K562 (cell line): ENCODE results near the gene ASCC1. TPM values are rescaled to one million over a fixed set of nuclear protein-coding genes. Genes with fewer than 3 reads are reported as not detected.

ENCODE experiments used
- ATAC-seq: fragments of 200-7000 bp; cut with Tn5 transposase; 3 replicates; pipeline ENCODE4 v1.9.1; 2020; ENCODE audit warnings: moderate library complexity
- BruUV-seq: library from RNA; stranded (reverse); fragments of 400-500 nt; replicated peaks from 2 replicates; lab custom pipeline; 2021; lab: Mats Ljungman, UMichigan
- CTCF ChIA-PET: fragments of 300-600 bp; formaldehyde crosslinking; extraction: SDS; loops from one replicate; lab custom pipeline; 2021; ENCODE audit warnings: low intra/inter-chr PET ratio; lab: Yijun Ruan, JAX
- POLR2A ChIA-PET: fragments of 300-600, 350-650 bp; sonication (Branson Sonifier 250); formaldehyde crosslinking; extraction: SDS; loops from one replicate; lab custom pipeline; 2021; ENCODE audit warnings: antibody characterized with exemption, inconsistent platforms; lab: Yijun Ruan, JAX
- DNase-seq, 4 experiments: peaks; one replicate each; pipeline versions ENCODE4 v3.0.0 to v3.0.0-alpha.2; 2011 to 2018; ENCODE audit warnings: low spot score in 3 of 4, mixed read lengths in 3 of 4; ENCODE audit errors: extremely low read depth in 1 of 4
- FAIRE-seq: peaks from 2 replicates; lab custom pipeline; 2011; peaks lifted over from hg19 to GRCh38; lab: Jason Lieb, UNC
- H2AFZ ChIP-seq: 2 replicates; pipeline ENCODE4 v1.6.0; 2011; ENCODE audit warnings: low read depth, low read length, control low read depth, inconsistent platforms
- H3K27ac ChIP-seq: fragments of 200-600 bp; 3 replicates; pipeline ENCODE4 v1.8.0; 2011; ENCODE audit warnings: low read depth, mild to moderate bottlenecking, control low read depth, inconsistent platforms, low read length, moderate library complexity, mixed read lengths; ENCODE audit errors: extremely low read depth
- H3K27me3 ChIP-seq, 2 experiments: fragments of 300-600 bp in 1 of 2; 2 replicates in 1 of 2; 3 replicates in 1 of 2; pipeline versions ENCODE4 v1.6.0 to v1.8.0; 2011; ENCODE audit warnings: inconsistent platforms in 2 of 2, low read length in 2 of 2, mild to moderate bottlenecking in 1 of 2, mixed read lengths in 1 of 2, moderate library complexity in 1 of 2; ENCODE audit not compliant: control insufficient read depth in 2 of 2, insufficient read depth in 2 of 2
- H3K36me3 ChIP-seq: fragments of 300-600 bp; 3 replicates; pipeline ENCODE4 v1.8.0; 2011; ENCODE audit warnings: mild to moderate bottlenecking, low read length, inconsistent platforms; ENCODE audit not compliant: control insufficient read depth, insufficient read depth
- H3K4me1 ChIP-seq, 2 experiments: fragments of 200-600 bp in 1 of 2; replicated peaks in 1 of 2; 2 replicates in 1 of 2; 3 replicates in 1 of 2; pipeline versions ENCODE4 v1.5.1 to v1.8.0; 2011; ENCODE audit warnings: inconsistent platforms in 2 of 2, low read length in 2 of 2, mild to moderate bottlenecking in 1 of 2, mixed read lengths in 1 of 2, moderate library complexity in 1 of 2; ENCODE audit not compliant: control insufficient read depth in 2 of 2, insufficient read depth in 2 of 2
- H3K4me2 ChIP-seq: 2 replicates; pipeline ENCODE4 v1.6.1; 2011; ENCODE audit warnings: low read length, control low read depth, inconsistent platforms, mixed read lengths; ENCODE audit not compliant: insufficient read depth
- H3K4me3 ChIP-seq: fragments of 200-600 bp; sonication (generic), shearing (Covaris generic); 2 replicates; pipeline ENCODE4 v1.5.1; 2016; ENCODE audit warnings: control low read depth, inconsistent platforms
- H3K79me2 ChIP-seq: fragments of 200-600 bp; 3 replicates; pipeline ENCODE4 v1.8.0; 2011; ENCODE audit warnings: low read length, inconsistent platforms; ENCODE audit not compliant: control insufficient read depth, insufficient read depth
- H3K9ac ChIP-seq, 2 experiments: 2 replicates each; pipeline versions ENCODE4 v1.6.0 to v1.6.1; 2011; ENCODE audit warnings: low read depth in 2 of 2, low read length in 2 of 2, control low read depth in 1 of 2, inconsistent platforms in 1 of 2, mild to moderate bottlenecking in 1 of 2, mixed read lengths in 1 of 2; ENCODE audit not compliant: insufficient read depth in 1 of 2
- H3K9me1 ChIP-seq: one replicate; pipeline ENCODE4 v1.6.0; 2011; ENCODE audit warnings: inconsistent platforms, mild to moderate bottlenecking, low read length, moderate library complexity; ENCODE audit not compliant: control insufficient read depth, insufficient read depth
- H3K9me3 ChIP-seq: replicated peaks from 2 replicates; pipeline ENCODE4 v1.5.1; 2011; ENCODE audit warnings: low read depth, low read length, inconsistent platforms; ENCODE audit not compliant: control insufficient read depth, insufficient read depth
- H4K20me1 ChIP-seq: replicated peaks from 2 replicates; pipeline ENCODE4 v1.6.1; 2011; ENCODE audit warnings: low read length, inconsistent platforms, mixed read lengths; ENCODE audit not compliant: control insufficient read depth, insufficient read depth
- BCOR ChIP-seq: fragments of 450-650 bp; IDR thresholded peaks from 2 replicates; pipeline ENCODE4 v1.6.1; 2016
- MAFF ChIP-seq: IDR thresholded peaks from 2 replicates; pipeline ENCODE4 v1.6.1; 2012; ENCODE audit warnings: low read length, improper control_type of control experiment
- MECOM ChIP-seq: fragments of 250-450 bp; sonication (Bioruptor Pico); IDR thresholded peaks from 2 replicates; pipeline ENCODE4 v1.8.0; 2022; ENCODE audit warnings: inconsistent platforms
- NR2F6 ChIP-seq: fragments of 450-650 bp; formaldehyde crosslinking; IDR thresholded peaks from 2 replicates; pipeline ENCODE4 v1.4.0; 2020; ENCODE audit warnings: mild to moderate bottlenecking
- WGBS: fragments of 100-300 bp; shearing (Covaris generic); methylation state at CpG from one replicate; pipeline ENCODE4 v1.1.6; 2016; ENCODE audit warnings: low coverage, mixed read lengths; ENCODE audit not compliant: insufficient coverage; ENCODE audit errors: missing lambda C conversion rate; 5-methylcytosine and 5-hydroxymethylcytosine counted together
- in situ Hi-C: fragments of 300-500 bp; cut with MboI; formaldehyde crosslinking; loops from 4 replicates; pipeline ENCODE4 v1.15.0; 2018; ENCODE audit warnings: inconsistent platforms, mixed read lengths
- intact Hi-C: fragments of 100-400 bp; cut with micrococcal nuclease; formaldehyde crosslinking; loops from 2 replicates; pipeline ENCODE4 v1.14.2; 2022
- polyA plus RNA-seq, 8 experiments: library from polyadenylated mRNA; depleted of rRNA in 4 of 8; stranded (reverse) in 5 of 8; unstranded in 3 of 8; fragments of >200 nt; fragmentation: Nextera tagmentation in 2 of 8; fragmentation: Illumina TruSeq in 1 of 8; extraction: Ambion mirVana in 2 of 8; extraction: Trizol in 1 of 8; gene quantifications; 2 replicates each; pipeline versions ENCODE4 v1.2.1 to v1.2.3, GENCODE V29; 2011 to 2014; ENCODE audit warnings: inconsistent platforms in 1 of 8, missing spikeins in 1 of 8
- total RNA-seq, 7 experiments: library from RNA; depleted of rRNA in 6 of 7; stranded (reverse); fragments of >200 nt in 6 of 7; fragmentation: Illumina TruSeq in 2 of 7; extraction: Trizol in 2 of 7; gene quantifications; 2 replicates each; pipeline versions ENCODE4 v1.2.1 to v1.2.3, GENCODE V29; 2011 to 2021; ENCODE audit warnings: low replicate concordance in 1 of 7
- TF ChIP-seq, protein P1 (sequence below): conservative IDR thresholded peaks from 2 replicates; pipeline ENCODE4 v1.6.1; 2011; ENCODE audit warnings: low read depth, mild to moderate bottlenecking, low read length; ENCODE audit not compliant: control insufficient read depth

The ASCC1 gene
- total and polyA plus RNA-seq, 9 of the 15 experiments (the other 6 are each of a cell fraction or from before 2014, with no cell fraction given): 31.7 to 73.3 (median 52.8) TPM

DNA sequence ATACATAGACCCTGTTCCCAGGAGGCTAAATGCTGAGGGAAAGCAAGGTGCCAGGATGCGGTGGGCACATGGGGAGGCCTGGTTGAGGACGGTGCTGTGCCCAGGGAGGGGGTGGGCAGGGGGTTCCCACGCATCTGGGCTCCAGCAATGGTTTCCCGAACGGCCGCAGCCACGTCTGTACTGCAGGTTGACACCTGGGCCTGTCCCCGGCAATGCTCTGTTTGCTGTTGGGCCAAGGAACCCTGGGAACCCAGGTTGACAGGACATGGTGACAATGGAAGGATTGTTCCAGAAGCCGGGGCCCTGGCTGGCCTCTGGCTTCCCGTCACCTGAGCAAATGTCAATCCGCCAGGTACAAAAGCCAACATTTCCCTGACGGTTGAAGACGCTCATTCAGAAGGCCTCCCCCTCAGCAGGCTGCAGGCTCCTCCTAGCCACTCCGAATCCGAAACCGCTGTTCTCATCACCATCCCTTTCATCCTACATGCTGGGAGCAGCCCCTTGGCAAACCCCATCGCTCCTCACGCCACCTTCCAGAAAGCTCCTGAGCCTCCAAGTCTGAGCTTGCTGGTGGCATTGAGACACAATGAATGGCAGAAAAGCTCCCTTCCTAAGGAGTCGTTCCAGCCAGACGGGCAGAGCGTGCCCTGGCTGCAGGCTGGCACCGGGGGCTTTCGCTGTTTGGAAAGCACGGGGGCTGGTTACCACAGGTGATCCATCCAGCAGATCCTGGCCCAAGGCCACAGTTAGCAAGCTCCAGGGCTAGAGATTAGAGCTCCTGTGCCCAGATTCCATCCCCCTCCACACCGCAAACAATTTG, 158.9 kb downstream of the ASCC1 start (continued):
- TF ChIP-seq MAFF: no peak

GRCh38 chr10:72056113-72056512, 160.0 kb downstream of the ASCC1 start:
- TF ChIP-seq BCOR (no peak), MECOM (CRISPR knock-in tag) (no peak), NR2F6 (CRISPR knock-in tag) (no peak)
- TF ChIP-seq, protein P1, sequence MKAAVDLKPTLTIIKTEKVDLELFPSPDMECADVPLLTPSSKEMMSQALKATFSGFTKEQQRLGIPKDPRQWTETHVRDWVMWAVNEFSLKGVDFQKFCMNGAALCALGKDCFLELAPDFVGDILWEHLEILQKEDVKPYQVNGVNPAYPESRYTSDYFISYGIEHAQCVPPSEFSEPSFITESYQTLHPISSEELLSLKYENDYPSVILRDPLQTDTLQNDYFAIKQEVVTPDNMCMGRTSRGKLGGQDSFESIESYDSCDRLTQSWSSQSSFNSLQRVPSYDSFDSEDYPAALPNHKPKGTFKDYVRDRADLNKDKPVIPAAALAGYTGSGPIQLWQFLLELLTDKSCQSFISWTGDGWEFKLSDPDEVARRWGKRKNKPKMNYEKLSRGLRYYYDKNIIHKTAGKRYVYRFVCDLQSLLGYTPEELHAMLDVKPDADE: no peak
- intact Hi-C loops: no loop called here

More at GRCh38 chr10:72056113-72056512, 160.0 kb downstream of the ASCC1 start:
- H3K79me2 ChIP-seq: no peaks in the 10 kb centered on the region
- ChIA-PET POLR2A (interaction anchor here (0.6 kb wide), 1 partner anchor 1335 kb away, joined by 3 read pairs; no protein-coding TSS in a partner anchor), CTCF (no interaction called here)
- no peaks in the 10 kb centered on the region for H3K36me3 ChIP-seq
- peaks cover 3 to 14% of the 10 kb centered on the region in 2 experiments; a peak in 3 of 5 replicates for H3K4me1 ChIP-seq
- no peak for DNase-seq
- no peak overlapping the region for H2AFZ ChIP-seq
- H3K27me3 ChIP-seq: peaks cover 4 to 37% of the 10 kb centered on the region in 2 experiments; a peak in 3 of 5 replicates
- in situ Hi-C loops: no loop called here
- no peak overlapping the region for H3K4me2 ChIP-seq
- H3K9me1 ChIP-seq: no peaks in the 10 kb centered on the region
- WGBS: 8% methylated on average over 5 of the region's 5 CpGs
- peak overlapping the region in 1 of 2 experiments; percentile 14; a peak in 1 of 4 replicates for H3K9ac ChIP-seq
- BruUV-seq: no TSS peak
- H3K4me3 ChIP-seq: no peak overlapping the region
- no peak overlapping the region for H3K27ac ChIP-seq
- ATAC-seq: no peak
- no peaks in the 10 kb centered on the region for H3K9me3 ChIP-seq
- H4K20me1 ChIP-seq: no peaks in the 10 kb centered on the region
- no peak for FAIRE-seq
